GM12875 (cell line): Measurements from ENCODE around the gene TOP2A.

Experiments
- H3K4me3 ChIP-seq: one replicate; pipeline ENCODE4 v1.5.1; 2011; ENCODE audit warnings: low read depth, low read length, control low read depth
- TF ChIP-seq, protein P1 (sequence below): IDR thresholded peaks from 2 replicates; pipeline ENCODE4 v1.5.1; 2011; ENCODE audit warnings: low read depth, mild to moderate bottlenecking, control low read depth, inconsistent platforms, low read length, moderate library complexity, borderline replicate concordance; ENCODE audit not compliant: insufficient read depth

Gene TOP2A

GRCh38 chr17:40364121-40364861 lies 53.4 kb downstream of the TOP2A start, which contains the start of gene GJD3:
GJD3 (minus strand) TSS chr17:40364737; CDS start chr17:40363815, 922 bp downstream.
- TF ChIP-seq, protein P1, sequence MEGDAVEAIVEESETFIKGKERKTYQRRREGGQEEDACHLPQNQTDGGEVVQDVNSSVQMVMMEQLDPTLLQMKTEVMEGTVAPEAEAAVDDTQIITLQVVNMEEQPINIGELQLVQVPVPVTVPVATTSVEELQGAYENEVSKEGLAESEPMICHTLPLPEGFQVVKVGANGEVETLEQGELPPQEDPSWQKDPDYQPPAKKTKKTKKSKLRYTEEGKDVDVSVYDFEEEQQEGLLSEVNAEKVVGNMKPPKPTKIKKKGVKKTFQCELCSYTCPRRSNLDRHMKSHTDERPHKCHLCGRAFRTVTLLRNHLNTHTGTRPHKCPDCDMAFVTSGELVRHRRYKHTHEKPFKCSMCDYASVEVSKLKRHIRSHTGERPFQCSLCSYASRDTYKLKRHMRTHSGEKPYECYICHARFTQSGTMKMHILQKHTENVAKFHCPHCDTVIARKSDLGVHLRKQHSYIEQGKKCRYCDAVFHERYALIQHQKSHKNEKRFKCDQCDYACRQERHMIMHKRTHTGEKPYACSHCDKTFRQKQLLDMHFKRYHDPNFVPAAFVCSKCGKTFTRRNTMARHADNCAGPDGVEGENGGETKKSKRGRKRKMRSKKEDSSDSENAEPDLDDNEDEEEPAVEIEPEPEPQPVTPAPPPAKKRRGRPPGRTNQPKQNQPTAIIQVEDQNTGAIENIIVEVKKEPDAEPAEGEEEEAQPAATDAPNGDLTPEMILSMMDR, result no peak
- H3K4me3 ChIP-seq, result no peak within 1 kb of the TSS

DNA sequence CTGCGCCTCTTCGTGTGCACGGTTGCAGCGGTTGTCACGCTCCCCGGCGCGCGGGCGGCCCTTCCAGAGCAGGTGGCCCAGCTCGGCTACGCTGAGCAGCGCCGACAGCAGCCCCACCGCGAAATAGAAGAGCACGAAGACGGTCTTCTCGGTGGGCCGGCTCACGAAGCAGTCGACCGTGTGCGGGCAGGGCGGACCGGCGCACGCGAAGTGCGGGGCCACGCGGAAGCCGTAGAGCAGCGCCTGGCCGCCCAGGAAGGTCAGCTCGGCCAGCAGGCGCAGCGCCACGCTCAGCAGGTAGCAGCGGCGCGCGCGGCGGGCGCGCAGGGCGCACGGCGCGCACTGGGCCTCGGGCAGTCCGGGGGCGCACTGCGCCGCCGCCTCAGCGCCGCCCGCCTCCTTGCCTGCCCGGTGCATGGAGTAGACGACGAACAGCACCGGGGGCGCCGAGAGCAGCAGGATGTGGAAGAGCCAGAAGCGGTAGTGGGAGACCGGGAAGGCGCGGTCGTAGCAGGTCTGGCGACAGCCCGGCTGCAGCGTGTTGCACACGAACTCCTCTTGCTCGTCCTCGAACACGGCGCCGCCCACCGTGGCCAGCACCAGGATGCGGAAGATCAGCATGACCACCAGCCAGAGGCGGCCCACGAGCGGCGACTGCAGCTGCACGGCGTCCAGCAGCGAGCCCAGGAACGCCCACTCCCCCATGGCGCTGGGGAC lies 54.4 kb downstream of the TOP2A start:
- H3K4me3 ChIP-seq, result peak overlapping the region; percentile 40
- TF ChIP-seq, protein P1, result no peak

- H3K4me3 ChIP-seq, result peak overlapping the region; percentile 40
- TF ChIP-seq, protein P1, result peak; percentile 92
Observed at GRCh38 chr17:40362696-40363110, 55.0 kb downstream of the TOP2A start.

DNA sequence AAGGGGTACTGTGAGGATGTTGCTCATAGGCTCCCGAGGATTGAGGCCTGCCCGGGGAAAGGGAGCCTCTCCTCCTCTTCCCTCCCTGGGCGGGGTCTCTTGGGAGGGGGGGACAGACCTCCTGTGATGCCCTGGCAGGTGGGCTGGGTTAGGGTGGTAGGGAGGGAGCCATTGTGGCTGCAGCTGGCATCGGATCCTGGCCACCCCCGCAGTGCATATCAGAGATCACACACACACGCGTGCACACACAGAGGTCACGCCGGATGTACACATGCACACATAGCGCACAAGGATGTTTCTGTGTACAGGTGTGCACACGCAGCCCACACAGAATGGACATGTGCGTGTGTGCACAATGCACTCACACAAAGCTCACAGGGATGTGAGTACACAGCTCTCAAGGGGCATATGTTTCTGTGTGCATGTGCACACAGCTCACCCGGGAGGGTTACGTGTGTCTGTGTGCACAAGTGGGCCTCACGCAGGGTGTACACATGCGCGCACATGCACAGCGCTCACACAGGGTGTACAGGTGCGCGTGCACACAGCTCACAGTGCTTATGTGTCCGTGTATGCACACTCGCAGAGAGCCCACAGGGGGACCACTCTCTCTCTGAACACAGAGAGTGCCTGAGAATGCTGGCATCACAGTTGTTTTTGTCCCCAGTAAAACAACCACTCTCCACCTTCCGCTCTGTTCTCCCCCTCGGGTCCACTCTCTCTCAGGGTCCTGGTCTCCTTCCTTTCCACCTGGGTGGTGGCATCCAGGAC lies 55.6 kb downstream of the TOP2A start:
- TF ChIP-seq, protein P1, result no peak
- H3K4me3 ChIP-seq, result no peak overlapping the region

GRCh38 chr17:40361063-40361924 lies 56.4 kb downstream of the TOP2A start:
- no peak overlapping the region for H3K4me3 ChIP-seq
- TF ChIP-seq, protein P1, result no peak

GRCh38 chr17:40360091-40360490 lies 57.6 kb downstream of the TOP2A start:
- H3K4me3 ChIP-seq, result no peak overlapping the region
- TF ChIP-seq, protein P1, result no peak
